Measurements from ENCODE around the gene CUX1.

DNA sequence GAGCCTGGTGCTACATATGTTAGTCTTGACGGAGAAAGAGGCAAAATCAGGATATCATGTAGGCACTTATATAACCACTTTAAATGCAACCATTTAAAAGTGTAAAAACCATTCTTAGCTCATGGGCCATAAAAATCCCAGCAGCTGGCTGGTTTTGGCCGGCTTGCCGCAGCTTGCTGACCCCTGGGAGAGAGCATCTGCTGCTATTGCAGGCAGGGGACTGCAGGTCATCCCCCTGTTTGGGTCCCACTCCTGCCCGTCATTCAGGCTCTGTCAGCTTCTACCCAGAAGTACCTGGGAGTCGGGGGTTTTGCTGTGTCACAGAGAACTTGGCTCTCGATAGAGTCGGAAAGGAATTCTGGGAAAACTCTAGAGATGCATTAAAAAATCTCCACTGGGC lies 187.4 kb downstream of the CUX1 start:
- TF ChIP-seq, protein P1, sequence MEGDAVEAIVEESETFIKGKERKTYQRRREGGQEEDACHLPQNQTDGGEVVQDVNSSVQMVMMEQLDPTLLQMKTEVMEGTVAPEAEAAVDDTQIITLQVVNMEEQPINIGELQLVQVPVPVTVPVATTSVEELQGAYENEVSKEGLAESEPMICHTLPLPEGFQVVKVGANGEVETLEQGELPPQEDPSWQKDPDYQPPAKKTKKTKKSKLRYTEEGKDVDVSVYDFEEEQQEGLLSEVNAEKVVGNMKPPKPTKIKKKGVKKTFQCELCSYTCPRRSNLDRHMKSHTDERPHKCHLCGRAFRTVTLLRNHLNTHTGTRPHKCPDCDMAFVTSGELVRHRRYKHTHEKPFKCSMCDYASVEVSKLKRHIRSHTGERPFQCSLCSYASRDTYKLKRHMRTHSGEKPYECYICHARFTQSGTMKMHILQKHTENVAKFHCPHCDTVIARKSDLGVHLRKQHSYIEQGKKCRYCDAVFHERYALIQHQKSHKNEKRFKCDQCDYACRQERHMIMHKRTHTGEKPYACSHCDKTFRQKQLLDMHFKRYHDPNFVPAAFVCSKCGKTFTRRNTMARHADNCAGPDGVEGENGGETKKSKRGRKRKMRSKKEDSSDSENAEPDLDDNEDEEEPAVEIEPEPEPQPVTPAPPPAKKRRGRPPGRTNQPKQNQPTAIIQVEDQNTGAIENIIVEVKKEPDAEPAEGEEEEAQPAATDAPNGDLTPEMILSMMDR (IDR thresholded peaks at IDR 0.05; ENCODE audit: insufficient read depth, low read depth, low read length): no peak
- TF ChIP-seq EZH2 (IDR thresholded peaks at IDR 0.05; ENCODE audit: insufficient read depth, low read length): no peak

Data from astrocyte (in vitro differentiated cells and primary cell).